ENCODE data around the gene MMP17.

The MMP17 gene

DNA sequence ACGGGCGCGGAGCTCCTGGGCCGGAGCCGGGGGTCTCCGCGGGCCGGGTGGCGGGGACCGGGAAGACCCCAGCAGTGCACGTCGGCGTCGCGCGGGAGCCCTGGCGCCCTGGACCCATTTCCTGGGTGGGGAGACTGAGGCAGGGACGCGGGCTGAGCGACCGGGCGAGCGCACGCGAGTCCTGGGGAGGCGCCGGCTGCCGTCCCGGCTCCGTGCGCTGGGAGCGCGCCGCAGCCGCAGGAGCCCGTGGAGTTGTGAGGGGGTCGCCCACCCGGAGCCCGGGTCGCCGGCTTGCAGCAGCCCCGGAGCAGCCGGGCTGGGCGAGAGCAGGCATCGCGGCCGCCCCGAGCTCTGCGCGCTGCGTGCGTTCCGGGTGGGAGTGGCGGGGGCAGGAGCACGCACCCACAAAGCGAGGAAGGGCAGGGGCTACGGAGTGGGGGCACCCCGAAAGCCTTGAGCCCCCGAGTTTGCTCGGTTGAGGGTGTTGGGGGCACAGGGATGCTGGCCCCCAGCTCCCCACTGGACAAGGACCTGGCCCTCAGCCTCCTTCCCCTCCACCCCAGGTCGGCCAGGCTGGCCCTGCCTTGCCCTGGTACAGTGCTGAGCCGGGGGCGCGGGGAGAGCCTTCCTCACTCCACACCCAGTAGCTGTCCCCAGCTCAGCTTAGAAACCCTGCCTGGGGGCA lies 620 bp downstream of the MMP17 start:
- Histone ChIP-seq H3K36me3 (ENCODE audit: control insufficient read depth in 2 of 2, insufficient read depth in 1 of 2, low read length in 2 of 2) (no peaks in the 10 kb centered on the region), H3K4me3 (ENCODE audit: low read depth, low read length) (peak overlapping the region; percentile 35), H3K4me1 (ENCODE audit: control insufficient read depth, insufficient read depth, low read length) (peaks cover 6% of the 10 kb centered on the region; the same call in 1 of the 2 replicates), H3K27ac (ENCODE audit: extremely low read depth, low read depth, low read length) (no peak overlapping the region; the same call in 1 of the 2 replicates), H3K9me3 (ENCODE audit: control insufficient read depth, insufficient read depth, low read depth, low read length) (no peaks in the 10 kb centered on the region)
- ChIA-PET POLR2A (interaction anchor here (0.6 to 2.3 kb wide), 2 partner anchors 101 to 948 kb away, joined by 4 to 7 read pairs; no protein-coding TSS in a partner anchor), CTCF (interaction anchor here (0.5 to 0.6 kb wide), 2 partner anchors 38 to 100 kb away, joined by 3 read pairs; no protein-coding TSS in a partner anchor)
- TF ChIP-seq, protein P1, sequence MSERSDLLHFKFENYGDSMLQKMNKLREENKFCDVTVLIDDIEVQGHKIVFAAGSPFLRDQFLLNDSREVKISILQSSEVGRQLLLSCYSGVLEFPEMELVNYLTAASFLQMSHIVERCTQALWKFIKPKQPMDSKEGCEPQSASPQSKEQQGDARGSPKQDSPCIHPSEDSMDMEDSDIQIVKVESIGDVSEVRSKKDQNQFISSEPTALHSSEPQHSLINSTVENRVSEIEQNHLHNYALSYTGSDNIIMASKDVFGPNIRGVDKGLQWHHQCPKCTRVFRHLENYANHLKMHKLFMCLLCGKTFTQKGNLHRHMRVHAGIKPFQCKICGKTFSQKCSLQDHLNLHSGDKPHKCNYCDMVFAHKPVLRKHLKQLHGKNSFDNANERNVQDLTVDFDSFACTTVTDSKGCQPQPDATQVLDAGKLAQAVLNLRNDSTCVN (tag by site-specific recombination; optimal IDR thresholded peaks at IDR 0.05) = peak; percentile 69
- no peak for TF ChIP-seq ZNF548 (tag by site-specific recombination; IDR thresholded peaks at IDR 0.05)
- TF ChIP-seq ZNF600 (tag by site-specific recombination; IDR thresholded peaks at IDR 0.05) = peak; percentile 50; the same call in 1 of the 2 replicates
- no peak for TF ChIP-seq GLIS2 (tag by site-specific recombination; IDR thresholded peaks at IDR 0.05)
- 0 out of 2 replicates have a peak, but pooled peaks have one; percentile 14 for TF ChIP-seq REST (tag by site-specific recombination; IDR thresholded peaks at IDR 0.05)
- TF ChIP-seq, protein P2, sequence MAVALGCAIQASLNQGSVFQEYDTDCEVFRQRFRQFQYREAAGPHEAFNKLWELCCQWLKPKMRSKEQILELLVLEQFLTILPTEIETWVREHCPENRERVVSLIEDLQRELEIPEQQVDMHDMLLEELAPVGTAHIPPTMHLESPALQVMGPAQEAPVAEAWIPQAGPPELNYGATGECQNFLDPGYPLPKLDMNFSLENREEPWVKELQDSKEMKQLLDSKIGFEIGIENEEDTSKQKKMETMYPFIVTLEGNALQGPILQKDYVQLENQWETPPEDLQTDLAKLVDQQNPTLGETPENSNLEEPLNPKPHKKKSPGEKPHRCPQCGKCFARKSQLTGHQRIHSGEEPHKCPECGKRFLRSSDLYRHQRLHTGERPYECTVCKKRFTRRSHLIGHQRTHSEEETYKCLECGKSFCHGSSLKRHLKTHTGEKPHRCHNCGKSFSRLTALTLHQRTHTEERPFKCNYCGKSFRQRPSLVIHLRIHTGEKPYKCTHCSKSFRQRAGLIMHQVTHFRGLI (tag by site-specific recombination; IDR thresholded peaks at IDR 0.05) = no peak
- no peak for TF ChIP-seq ZNF521 (tag by site-specific recombination; IDR thresholded peaks at IDR 0.05)
- TF ChIP-seq, protein P3, sequence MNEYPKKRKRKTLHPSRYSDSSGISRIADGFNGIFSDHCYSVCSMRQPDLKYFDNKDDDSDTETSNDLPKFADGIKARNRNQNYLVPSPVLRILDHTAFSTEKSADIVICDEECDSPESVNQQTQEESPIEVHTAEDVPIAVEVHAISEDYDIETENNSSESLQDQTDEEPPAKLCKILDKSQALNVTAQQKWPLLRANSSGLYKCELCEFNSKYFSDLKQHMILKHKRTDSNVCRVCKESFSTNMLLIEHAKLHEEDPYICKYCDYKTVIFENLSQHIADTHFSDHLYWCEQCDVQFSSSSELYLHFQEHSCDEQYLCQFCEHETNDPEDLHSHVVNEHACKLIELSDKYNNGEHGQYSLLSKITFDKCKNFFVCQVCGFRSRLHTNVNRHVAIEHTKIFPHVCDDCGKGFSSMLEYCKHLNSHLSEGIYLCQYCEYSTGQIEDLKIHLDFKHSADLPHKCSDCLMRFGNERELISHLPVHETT (tag by site-specific recombination; IDR thresholded peaks at IDR 0.05) = no peak
- no peak for TF ChIP-seq ZXDB (tag by site-specific recombination; IDR thresholded peaks at IDR 0.05)
- peak; percentile 40; the same call in 1 of the 2 replicates for TF ChIP-seq ZSCAN30 (tag by site-specific recombination; IDR thresholded peaks at IDR 0.05)
- TF ChIP-seq ZNF335 (tag by site-specific recombination; conservative IDR thresholded peaks at IDR 0.05) = peak; percentile 30; the same call in 1 of the 2 replicates
- no peak for TF ChIP-seq ZFP37 (tag by site-specific recombination; IDR thresholded peaks at IDR 0.05)
- no peak for TF ChIP-seq ZNF302 (tag by site-specific recombination; IDR thresholded peaks at IDR 0.05; ENCODE audit: low read depth)
- no peak for TF ChIP-seq ZNF391 (tag by site-specific recombination; IDR thresholded peaks at IDR 0.05; ENCODE audit: borderline replicate concordance, low read depth)
- no peak; the same call in 1 of the 2 replicates for TF ChIP-seq YY1 (tag by site-specific recombination; IDR thresholded peaks at IDR 0.05)
- no peak for TF ChIP-seq ZNF221 (tag by site-specific recombination; IDR thresholded peaks at IDR 0.05; ENCODE audit: borderline replicate concordance)
- no peak for TF ChIP-seq CTCF (tag by site-specific recombination; IDR thresholded peaks at IDR 0.05)
- TF ChIP-seq GLI2 (tag by site-specific recombination; IDR thresholded peaks at IDR 0.05; ENCODE audit: borderline replicate concordance, low read depth) = no peak
- TF ChIP-seq ZNF350 (tag by site-specific recombination; IDR thresholded peaks at IDR 0.05) = no peak
- TF ChIP-seq SP2 (tag by site-specific recombination; IDR thresholded peaks at IDR 0.05) = no peak
- TF ChIP-seq ZBTB20 (tag by site-specific recombination; IDR thresholded peaks at IDR 0.05) = peak; percentile 73; the same call in 1 of the 2 replicates
- TF ChIP-seq ZNF155 (tag by site-specific recombination; IDR thresholded peaks at IDR 0.05) = no peak
- TF ChIP-seq, protein P4, sequence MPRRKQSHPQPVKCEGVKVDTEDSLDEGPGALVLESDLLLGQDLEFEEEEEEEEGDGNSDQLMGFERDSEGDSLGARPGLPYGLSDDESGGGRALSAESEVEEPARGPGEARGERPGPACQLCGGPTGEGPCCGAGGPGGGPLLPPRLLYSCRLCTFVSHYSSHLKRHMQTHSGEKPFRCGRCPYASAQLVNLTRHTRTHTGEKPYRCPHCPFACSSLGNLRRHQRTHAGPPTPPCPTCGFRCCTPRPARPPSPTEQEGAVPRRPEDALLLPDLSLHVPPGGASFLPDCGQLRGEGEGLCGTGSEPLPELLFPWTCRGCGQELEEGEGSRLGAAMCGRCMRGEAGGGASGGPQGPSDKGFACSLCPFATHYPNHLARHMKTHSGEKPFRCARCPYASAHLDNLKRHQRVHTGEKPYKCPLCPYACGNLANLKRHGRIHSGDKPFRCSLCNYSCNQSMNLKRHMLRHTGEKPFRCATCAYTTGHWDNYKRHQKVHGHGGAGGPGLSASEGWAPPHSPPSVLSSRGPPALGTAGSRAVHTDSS (tag by site-specific recombination; IDR thresholded peaks at IDR 0.05) = no peak
- TF ChIP-seq, protein P5, sequence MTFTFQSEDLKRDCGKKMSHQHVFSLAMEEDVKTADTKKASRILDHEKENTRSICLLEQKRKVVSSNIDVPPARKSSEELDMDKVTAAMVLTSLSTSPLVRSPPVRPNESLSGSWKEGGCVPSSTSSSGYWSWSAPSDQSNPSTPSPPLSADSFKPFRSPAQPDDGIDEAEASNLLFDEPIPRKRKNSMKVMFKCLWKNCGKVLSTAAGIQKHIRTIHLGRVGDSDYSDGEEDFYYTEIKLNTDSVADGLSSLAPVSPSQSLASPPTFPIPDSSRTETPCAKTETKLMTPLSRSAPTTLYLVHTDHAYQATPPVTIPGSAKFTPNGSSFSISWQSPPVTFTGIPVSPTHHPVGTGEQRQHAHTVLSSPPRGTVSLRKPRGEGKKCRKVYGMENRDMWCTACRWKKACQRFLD (tag by site-specific recombination; IDR thresholded peaks at IDR 0.05) = no peak
- TF ChIP-seq ZNF341 (tag by site-specific recombination; IDR thresholded peaks at IDR 0.05; ENCODE audit: low read depth) = no peak
